DMS153 treated with DMSO at 0.1 percent for 48 hours (cell line): Measurements from ENCODE around the gene ADD2.
A peak's percentile ranks its signal among the peaks of the same experiment; 100 is the strongest.
"Not testable (repeated sequence)": the region's sequence is repeated elsewhere in the genome, so short reads cannot be mapped to it uniquely, and the experiment has no call there.

Experiments used
- DNase-seq: peaks from one replicate; lab custom pipeline; 2025; ENCODE audit not compliant: unreplicated experiment; lab: John Stamatoyannopoulos, UW

ADD2 gene

GRCh38 chr2:70676301-70677035 is 91.5 kb downstream of the ADD2 start:
- no peak for DNase-seq

DNA sequence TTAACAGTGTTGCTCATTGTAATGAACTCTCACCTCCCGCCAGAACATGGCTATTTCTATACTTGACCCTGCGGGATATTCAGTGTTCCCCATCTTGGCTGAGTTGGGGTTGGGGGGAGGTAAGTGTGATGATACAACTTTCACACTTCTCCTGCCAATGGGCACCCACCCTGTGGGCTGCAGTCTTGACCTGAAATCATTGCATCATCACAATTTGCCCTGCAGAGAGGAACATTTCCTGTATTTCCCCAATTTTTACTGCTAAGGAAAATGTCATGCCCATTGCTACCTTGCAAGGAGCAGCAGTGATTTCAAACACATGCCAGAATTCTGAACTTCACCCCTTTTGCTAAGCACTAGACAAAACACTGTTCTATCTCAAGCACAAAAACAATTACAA is 92.1 kb downstream of the ADD2 start:
- no peak for DNase-seq

DNA sequence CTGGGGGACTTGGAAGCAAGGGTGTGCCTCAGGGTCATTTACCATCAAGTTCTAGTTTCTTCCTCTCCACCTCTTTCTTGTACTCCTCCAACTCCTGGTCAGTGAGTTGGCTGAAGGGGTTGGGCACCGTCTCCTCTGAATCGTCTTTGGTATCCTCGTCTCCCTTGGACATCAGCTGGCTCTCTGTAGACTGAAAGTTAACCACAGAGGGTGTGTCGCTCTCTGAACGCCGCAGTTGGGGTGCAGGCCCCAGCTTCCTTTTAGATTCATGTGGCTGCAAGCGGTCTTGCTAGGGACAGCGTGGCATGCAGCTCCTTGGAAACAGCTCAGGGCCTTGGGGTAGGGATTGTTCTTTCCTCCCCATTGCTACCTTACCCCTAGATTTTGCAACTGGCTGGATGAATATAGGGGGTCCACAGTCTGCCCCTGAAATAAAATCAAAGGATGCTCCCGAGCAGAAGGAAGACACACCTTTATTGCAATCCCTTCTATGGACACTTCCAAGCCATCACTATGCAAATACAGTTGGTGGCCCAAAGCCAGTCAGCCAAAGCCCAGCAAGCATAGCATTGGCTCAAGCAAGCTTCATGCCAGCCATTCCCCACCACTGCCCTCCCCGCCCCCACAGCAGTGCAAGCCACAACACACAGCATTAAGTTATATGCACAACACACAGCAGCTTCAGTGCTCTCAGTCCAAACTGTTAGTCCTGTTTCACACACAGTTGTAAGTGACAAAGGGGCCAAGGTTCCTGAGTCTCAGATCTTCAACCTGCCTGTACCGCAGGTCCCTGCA is 93.2 kb downstream of the ADD2 start:
- DNase-seq: no peak

DNA sequence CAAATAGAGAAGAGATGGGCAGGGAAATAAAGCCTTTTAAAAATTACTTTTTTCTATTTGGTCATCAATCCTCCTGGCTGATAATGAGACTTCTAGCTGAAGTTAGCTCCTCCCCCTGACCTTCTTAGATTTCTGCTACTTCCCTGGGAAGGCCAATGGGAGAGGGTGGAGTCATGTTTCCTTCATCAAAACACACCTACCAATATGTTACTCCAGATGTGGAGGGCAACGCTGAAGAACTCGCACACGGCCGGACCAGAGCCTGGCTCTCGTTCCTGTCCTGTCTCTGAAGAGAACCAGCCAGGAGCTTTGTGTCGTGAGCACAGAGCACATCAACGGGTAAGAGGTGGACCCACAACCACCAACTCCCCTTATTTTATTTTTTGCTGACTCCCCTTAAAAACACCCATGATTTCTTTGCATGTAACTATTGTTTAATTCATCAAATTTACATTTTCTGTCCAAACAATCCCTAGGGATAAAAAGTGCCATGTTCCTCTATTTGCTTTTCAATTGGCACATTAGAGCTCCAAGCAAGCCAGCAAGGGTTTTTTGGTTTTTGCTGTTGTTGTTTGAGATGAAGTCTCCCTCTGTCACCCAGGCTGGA is 94.9 kb downstream of the ADD2 start:
- no peak for DNase-seq

DNA sequence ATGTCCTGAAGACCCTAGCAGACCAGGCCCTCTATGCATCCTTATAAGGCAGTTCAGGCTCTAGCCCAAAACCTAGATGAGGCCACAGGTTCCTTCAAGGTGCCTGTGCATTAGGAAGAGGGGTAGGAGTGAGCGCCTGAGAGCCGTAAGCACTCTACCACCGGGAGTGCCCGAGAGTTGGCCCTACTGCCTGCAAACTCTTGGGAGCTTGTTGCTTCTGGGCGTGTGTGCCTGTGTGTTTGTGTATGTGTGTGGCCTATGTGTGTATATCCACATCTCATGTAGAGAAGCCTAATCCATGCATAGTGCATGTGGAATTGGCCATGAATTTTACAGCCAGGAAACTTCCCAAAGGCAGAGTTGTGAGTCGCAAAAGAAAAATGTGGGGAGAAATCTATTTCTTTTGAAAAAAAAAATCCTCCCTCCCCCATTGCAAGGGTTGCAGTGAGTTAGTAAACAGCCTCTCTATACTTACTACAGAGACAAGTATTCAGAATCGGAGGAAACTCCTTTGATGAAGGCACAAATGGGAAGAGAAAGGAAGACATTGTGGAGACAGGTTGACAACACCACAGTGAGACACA is 96.8 kb downstream of the ADD2 start:
- no peak for DNase-seq

GRCh38 chr2:70670626-70671025 is 97.4 kb downstream of the ADD2 start:
- DNase-seq: no peak

GRCh38 chr2:70670202-70670601 is 97.8 kb downstream of the ADD2 start:
- DNase-seq: no peak

DNA sequence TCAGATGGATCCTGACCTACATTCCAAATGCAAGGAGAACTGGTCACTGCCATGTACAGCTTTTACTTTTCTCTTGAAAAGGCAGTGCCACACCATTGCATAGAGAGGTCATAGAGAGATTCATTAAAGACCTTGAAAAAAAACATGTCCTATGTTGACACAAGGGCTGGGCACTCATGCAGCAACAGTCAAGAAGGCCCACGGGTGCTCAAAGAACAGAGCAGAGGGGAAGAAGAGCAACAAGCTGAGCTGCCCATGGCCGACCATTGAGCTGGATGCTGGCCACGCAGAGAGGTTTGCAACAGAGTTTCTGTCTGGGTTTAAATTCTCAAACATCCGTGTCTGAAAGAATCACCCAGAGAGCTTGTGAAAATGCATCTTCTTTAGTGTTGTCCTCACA is 99.1 kb downstream of the ADD2 start:
- DNase-seq: no peak

DNA sequence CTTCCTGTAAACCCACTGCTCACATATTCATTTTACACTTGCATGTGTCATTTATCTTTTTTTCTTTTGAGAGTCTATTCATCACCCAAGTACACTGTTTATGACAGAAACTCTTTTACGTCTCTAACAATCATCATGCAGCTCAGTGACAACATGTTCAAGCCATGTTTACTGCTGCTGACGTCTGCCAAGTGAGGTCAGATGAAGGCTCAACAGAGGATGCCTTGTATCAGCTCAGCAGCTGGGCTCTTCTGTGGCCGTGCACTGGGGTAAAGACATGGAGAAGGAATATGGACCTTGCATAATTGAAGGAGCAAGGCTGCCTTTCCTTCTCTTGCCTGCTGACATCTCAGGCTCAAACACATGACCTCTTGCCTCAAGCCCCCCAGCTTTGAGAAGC is 99.6 kb downstream of the ADD2 start:
- DNase-seq: no peak

DNA sequence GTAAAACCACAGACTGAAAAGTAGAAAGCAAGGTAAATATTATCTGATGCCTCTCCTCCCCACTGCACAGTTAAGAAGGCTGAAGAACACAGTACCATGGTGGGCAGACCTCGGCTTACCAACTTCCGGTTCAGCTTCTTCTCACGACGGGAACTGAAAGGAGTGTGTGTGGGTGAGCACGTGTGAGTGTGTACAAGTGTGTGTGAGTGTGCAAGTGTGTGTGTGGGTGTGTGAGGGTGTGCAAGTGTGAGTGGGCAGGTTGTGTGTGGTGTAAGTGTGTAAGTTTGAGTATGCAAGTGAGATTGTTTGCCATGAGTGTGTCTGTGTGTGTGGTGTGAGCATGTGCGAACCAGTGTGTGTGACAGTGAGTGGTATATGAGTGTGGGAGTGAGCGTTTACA is 103.5 kb downstream of the ADD2 start:
- no peak for DNase-seq

DNA sequence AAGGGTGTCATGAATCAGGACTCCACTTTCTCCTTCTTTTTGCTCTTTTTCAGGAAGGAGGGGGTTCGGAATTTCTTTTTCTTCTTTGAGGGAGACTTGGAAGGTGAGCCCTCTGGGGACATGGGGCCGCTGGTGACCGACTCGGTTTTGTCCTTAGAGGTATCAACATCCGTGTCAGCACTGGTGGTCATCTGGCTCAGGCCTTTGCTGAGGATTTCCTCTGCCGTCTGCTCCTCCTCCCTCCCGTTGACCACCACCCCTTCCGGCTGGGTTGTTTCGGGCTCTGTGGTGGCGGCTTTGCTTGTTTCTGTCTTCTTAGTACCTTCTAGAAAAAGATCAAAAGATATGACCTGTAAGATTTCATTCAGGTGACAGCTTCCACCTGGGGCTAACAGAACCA is 104.6 kb downstream of the ADD2 start:
- DNase-seq: no peak

DNA sequence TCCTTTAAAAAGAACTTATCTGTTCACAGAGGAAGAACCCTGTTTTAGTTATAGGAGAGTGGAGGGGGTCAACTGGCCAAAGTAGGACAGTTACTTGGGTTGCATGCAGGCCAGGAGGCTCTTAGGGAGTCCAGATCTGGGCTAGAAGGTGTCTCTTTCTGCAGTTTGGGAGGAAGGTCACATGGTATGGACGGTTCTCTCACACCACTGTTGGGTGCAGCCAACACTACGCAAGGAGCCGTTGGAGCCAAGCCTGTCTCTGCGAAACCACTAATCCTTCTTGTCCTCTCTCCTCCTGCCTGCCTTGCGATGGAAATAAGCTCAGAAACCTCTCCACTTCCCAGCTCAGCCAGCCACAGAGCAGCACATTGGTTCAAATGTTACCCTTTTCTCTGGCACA is 108.4 kb downstream of the ADD2 start:
- DNase-seq: no peak

- no peak for DNase-seq
These were observed 109.5 kb downstream of the ADD2 start for GRCh38 chr2:70658476-70658875.

DNA sequence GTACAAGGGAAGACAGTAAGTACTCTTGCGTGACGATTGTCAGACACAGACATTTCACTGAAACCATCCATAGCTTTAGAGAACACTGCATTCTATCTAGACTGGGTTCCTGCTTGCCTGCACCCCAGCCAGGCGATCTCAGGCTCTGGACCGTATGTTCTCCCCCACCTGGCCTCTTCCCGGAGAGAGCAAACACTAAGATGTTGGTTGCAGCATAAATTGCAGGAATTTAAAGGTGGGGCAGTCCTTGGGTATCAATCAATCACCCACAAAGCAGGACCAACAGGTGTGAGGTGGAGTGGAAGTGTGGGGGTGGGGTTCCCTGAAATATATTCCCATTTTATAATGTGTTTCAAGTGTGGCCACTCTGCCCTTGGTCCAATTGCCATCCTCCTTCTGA is 110.8 kb downstream of the ADD2 start:
- DNase-seq: no peak

- DNase-seq: no peak
These were observed 111.5 kb downstream of the ADD2 start for GRCh38 chr2:70656421-70657010.

- no peak for DNase-seq
These were observed 112.2 kb downstream of the ADD2 start for GRCh38 chr2:70655786-70656185.

- not testable (repeated sequence) for DNase-seq
These were observed 112.8 kb downstream of the ADD2 start for GRCh38 chr2:70655211-70655610.

DNA sequence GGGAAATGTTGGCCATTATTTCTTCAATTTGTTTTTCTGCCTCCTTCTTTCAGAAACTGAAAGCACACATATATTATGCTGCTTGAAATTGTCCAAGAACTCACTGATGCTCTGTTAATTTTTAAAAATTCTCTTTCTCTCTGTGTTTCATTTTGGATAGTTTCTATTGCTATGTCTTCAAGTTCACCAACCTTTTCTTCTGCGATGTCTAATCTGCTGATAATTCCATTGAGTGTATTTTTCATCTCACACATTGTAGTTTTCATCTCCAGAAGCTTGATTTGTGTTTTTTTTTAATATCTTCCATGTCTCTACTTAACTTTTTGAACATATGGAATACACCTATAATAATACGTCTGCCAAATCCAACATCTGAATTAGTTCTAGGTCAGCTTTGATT is 116.3 kb downstream of the ADD2 start:
- no peak for DNase-seq

GRCh38 chr2:70651014-70651413 is 117.0 kb downstream of the ADD2 start:
- DNase-seq: no peak

- no peak for DNase-seq
These were observed 119.0 kb downstream of the ADD2 start for GRCh38 chr2:70648961-70649360.

DNA sequence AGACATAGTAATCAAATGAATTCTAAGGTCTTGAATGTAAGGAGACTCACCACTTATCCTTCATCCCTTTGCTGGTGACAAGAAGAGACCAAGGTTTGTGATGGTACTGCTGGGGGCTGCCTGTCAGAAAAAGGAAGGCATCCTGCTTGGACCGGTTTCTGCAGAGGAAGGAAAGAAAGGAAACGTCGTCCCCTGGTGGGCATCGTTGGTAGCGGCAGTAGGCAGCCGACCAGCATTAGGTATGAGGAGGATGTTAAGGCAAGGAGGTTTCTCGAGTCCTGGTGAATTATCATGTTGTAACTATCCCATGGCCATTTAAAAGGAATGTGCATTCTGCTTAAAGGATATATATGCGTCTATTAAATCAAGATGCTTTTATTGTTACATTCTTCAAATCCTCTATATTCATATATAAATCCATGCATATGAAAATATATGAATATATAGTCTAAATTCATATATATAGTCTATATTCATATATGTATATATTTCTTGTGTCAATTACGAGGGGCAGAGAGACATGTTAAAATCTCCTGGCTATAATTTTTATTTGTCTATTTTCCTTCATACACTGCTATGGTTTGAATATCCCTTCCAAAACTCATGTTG is 120.0 kb downstream of the ADD2 start:
- DNase-seq: peak; percentile 74
